Measurements from ENCODE around the gene EEFSEC. TPM values are rescaled to one million over a fixed set of nuclear protein-coding genes. Genes with fewer than 3 reads are reported as not detected.

Gene EEFSEC
- total RNA-seq, 4 donors from 2014 or later: 25.1 to 43.5 (median 29.5) TPM

GRCh38 chr3:128423525-128424147, 270.4 kb downstream of the EEFSEC start:
- Histone ChIP-seq H3K4me1 (peaks cover 0 to 9% (median 3%) of the 10 kb centered on the region in 4 donors), H3K4me3 (no peak overlapping the region), H3K9me3 (peaks cover 0 to 12% (median 0%) of the 10 kb centered on the region in 4 donors), H3K36me3 (peaks cover 0 to 7% (median 0%) of the 10 kb centered on the region in 3 donors), H3K27ac (no peak overlapping the region), H3K27me3 (peaks cover 0 to 25% of the 10 kb centered on the region in 2 donors)
- 84 to 87% methylated on average over 7 of the region's 7 CpGs for WGBS, 2 donors
- no peak for DNase-seq (ENCODE audit: low spot score in 2 of 2)
- TF ChIP-seq CTCF (IDR thresholded peaks at IDR 0.05): no peak
- TF ChIP-seq POLR2A (IDR thresholded peaks at IDR 0.05): no peak
- TF ChIP-seq EP300 (IDR thresholded peaks at IDR 0.05): no peak

GRCh38 chr3:128424508-128425069, 271.3 kb downstream of the EEFSEC start:
- Histone ChIP-seq H3K4me3 (no peak overlapping the region), H3K27ac (no peak overlapping the region), H3K9me3 (peaks cover 0 to 2% (median 0%) of the 10 kb centered on the region in 4 donors), H3K36me3 (peaks cover 0 to under 1% (median 0%) of the 10 kb centered on the region in 3 donors), H3K27me3 (peaks cover 0 to 29% of the 10 kb centered on the region in 2 donors), H3K4me1 (peaks cover 0 to 9% (median 3%) of the 10 kb centered on the region in 4 donors)
- WGBS, 2 donors: 85 to 89% methylated on average over 14 of the region's 14 CpGs
- TF ChIP-seq CTCF (IDR thresholded peaks at IDR 0.05): no peak
- TF ChIP-seq EP300 (IDR thresholded peaks at IDR 0.05): no peak
- TF ChIP-seq POLR2A (IDR thresholded peaks at IDR 0.05): no peak
- DNase-seq (ENCODE audit: low spot score in 2 of 2): no peak

GRCh38 chr3:128425142-128425845, 272.0 kb downstream of the EEFSEC start:
- TF ChIP-seq EP300 (IDR thresholded peaks at IDR 0.05): no peak
- TF ChIP-seq CTCF (IDR thresholded peaks at IDR 0.05): no peak
- TF ChIP-seq POLR2A (IDR thresholded peaks at IDR 0.05): no peak
- no peaks in the 10 kb centered on the region for H3K36me3 ChIP-seq
- no peak overlapping the region for H3K27ac ChIP-seq
- no peak for DNase-seq (ENCODE audit: low spot score in 2 of 2)
- 87 to 92% methylated on average over 23 of the region's 23 CpGs for WGBS, 2 donors
- H3K27me3 ChIP-seq: peaks cover 0 to 30% of the 10 kb centered on the region in 2 donors
- H3K4me1 ChIP-seq: peaks cover 0 to 9% (median 3%) of the 10 kb centered on the region in 4 donors
- H3K9me3 ChIP-seq: no peaks in the 10 kb centered on the region
- no peak overlapping the region for H3K4me3 ChIP-seq

- DNase-seq (ENCODE audit: low spot score in 2 of 2): no peak
- no peak for TF ChIP-seq POLR2A (IDR thresholded peaks at IDR 0.05)
- TF ChIP-seq EP300 (IDR thresholded peaks at IDR 0.05): no peak
- no peak for TF ChIP-seq CTCF (IDR thresholded peaks at IDR 0.05)
- H3K36me3 ChIP-seq: no peaks in the 10 kb centered on the region
- peaks cover 0 to 9% (median 3%) of the 10 kb centered on the region in 4 donors for H3K4me1 ChIP-seq
- WGBS, 2 donors: 75 to 78% methylated on average over 8 of the region's 8 CpGs
- no peaks in the 10 kb centered on the region for H3K9me3 ChIP-seq
- no peak overlapping the region for H3K27ac ChIP-seq
- H3K27me3 ChIP-seq: peaks cover 0 to 35% of the 10 kb centered on the region in 2 donors
- no peak overlapping the region for H3K4me3 ChIP-seq
These were observed 272.5 kb downstream of the EEFSEC start for GRCh38 chr3:128425846-128426127.
